Stimulated activated CD4-positive, alpha-beta T cell treated with anti-CD3 and anti-CD28 coated beads, Interleukin-4, amount 100 ng/mL, for 48 hours (primary cell): Measurements from ENCODE around the gene NME4.
A peak's percentile ranks its signal among the peaks of the same experiment; 100 is the strongest.

Source experiments
- DNase-seq, 2 donors: peaks; one replicate each; pipeline ENCODE4 v3.0.0-alpha.2; 2020; ENCODE audit warnings: low read depth in 2 of 2

The NME4 gene

DNA sequence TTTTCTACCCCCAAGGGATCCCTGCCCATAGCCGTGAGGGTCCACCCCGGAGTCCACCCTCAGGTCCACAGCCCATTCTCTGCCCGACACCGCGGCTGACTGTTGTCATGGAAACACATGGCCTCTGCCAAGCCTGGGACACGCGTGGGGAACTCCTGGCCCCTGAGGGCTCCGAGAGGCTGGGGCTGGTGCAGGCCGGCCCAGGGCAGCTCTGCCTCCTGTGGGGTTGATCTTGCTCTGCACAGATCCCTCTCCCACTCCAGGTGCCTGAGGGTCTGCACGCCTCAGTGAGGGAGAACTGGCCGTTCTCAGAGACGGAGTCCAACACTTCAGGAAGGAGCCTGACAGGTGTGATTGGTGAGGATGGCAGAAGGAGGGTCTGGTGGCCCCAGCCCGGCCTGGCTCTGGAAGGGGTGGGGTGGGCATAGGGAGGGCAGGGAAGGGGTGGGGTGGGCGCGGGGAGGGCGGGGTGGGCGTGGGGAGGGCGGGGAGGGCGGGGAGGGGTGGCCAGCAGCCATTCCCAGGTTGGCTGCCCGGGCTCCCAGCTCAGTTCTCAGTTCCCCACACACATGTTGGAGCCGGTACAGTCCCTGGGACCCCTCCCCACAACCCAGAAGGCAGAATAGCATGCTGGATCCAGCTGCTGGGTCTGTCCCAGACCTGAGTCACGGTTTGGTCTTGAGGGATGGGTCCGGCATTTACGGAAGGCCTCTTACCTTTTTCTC is 33.1 kb upstream of the NME4 start:
- no peak for DNase-seq

DNA sequence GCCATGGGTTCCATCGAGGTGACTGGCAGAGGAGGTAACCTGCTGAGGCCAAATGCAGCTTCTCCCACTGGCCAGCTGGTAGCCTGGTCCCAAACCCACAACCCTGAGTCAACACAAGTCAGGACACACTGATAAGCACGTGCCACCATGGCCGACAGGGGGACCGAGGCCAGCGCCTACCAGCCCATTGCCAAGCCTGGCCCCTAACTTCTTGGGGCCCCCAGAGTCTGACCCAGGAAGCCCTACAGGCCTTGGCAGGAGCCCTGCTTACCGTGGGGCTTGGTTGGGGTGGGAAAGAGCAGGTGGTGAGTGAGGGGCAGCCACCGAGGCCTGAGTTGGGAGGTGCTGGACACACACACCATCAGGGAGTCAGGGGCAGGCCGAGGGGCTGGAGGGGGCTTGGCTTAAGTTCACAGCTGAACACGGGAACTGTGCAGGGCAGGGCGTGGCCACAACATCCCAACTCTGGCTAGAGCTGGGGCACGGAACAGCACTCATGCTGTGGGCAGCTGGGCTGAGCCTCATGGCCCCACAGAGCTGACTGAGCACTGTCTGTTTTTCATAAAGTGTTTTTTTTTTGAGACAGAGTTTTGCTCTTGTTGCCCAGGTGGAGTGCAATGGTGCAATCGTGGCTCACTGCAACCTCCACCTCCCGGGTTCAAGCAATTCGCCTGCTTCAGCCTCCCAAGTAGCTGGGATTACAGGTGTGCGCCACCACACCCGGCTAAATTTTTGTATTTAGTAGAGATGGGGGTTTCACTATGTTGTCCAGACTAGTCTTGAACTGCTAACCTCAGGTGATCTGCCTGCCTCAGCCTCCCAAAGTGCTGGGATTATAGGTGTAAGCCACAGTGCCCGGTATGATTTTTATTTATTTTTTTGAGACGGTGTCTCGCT is 32.2 kb upstream of the NME4 start:
- no peak for DNase-seq

- no peak for DNase-seq
These were observed 30.5 kb upstream of the NME4 start for GRCh38 chr16:366476-366875.

- DNase-seq: no peak
These were observed 29.6 kb upstream of the NME4 start for GRCh38 chr16:367333-367903.

- no peak for DNase-seq
These were observed 28.4 kb upstream of the NME4 start for GRCh38 chr16:368388-369158.

DNA sequence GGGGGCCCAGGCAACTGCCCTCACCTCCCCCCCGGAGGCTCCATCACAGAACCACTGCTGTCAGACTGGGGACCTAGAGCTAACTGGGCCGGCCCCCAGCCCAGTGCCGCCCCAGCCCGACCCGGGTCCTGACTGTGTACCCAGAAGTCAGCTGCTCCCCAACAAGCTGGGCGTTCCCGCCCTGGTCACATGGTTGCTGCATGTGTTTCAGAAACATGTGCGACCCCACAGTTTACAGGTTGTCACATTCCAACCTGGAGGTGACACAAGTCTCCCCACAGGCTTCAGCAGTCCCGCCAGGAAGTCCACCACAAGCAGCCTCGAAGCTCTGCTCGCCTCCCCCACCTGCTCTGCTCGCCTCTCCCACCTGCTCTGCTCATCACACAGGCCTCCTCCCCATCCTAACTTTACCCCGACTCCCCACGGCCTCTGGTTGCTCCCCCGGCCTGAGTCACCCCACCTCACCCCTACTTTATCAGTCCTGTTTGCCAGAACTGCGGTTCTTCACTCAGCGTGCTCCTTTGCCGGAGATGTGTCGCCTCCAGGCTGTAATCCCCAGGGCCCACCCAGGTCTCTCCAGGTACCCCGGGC is 27.6 kb upstream of the NME4 start:
- no peak for DNase-seq

DNA sequence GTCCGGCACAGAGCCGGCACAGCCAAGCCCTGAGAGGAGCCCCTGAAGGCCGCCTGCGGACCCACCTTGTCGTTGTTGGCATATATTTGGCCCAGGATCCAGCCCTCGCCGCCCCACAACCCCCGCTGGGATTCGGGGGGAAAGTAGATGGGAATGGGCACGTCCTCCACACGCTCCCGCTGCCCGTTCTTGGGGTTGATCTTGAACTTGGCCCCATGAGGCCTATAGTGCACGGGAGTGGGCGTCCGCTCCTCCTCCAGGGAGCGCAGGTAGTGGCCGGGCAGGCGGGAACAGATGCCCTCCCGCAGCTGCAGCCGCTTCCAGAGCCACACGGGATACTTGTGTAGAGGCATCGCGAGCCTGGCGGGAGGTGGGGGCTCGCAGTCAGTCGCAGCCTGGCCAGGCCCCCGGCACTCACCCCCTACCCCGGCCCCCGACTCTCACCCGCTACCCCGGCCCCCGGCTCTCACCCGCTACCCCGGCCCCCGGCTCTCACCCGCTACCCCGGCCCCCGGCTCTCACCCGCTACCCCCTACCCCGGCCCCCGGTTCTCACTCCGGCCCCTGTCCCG is 27.0 kb upstream of the NME4 start:
- DNase-seq: no peak

DNA sequence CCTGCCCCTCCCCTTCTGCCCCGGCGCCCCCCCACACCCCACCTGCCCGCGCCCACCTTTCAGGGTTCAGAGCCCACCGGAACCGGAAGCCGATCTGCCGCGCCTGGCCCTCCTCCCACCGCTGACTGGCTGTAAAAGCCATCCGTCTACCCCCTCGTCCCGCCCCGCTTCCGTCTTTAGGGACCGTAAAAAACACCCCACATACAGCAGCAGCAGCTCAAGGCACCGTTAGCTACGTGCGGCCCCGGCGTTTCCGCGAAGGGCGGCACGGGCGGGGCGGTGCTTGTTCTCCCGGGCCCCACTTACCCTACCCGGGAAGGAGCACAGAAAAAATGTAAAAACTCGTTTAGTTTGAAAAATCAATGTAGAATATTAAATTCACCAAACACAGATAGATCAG is 26.6 kb upstream of the NME4 start, which contains the start of gene MRPL28:
Gene MRPL28 (minus strand): TSS at position 96 of the 400 bp plus-strand sequence. CDS start 320 bp downstream, outside the sequence.
- DNase-seq: peak; percentile 92

DNA sequence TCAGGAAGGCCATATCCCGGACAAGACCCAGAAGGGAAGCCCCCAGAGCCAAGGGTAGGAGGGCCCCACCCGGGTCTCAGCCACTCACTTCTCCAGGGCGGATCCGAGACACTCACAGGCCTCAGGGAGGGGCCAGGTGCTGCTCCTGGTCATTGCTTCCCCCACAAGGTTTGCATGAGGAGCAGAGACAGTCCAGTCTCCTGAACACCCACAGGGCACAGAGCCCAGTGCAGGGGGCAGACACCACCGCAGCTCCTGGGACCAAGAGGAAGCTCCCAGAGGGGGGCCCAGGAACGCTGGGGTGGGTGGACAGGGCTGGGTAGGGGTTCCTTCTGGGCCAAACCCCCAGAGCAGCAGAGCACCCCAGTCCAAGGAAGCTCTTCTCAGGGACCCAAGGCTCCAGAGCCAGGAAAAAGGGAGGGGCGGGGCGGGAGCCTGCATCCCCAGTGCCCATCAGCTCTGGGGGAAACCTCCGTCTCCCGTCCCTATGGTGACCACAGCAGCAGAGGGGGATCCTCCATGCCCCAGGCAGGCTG is 26.0 kb upstream of the NME4 start:
- no peak for DNase-seq

- DNase-seq: no peak
These were observed 25.3 kb upstream of the NME4 start for GRCh38 chr16:371515-372301.

GRCh38 chr16:372302-372983 is 24.6 kb upstream of the NME4 start:
- DNase-seq: no peak

DNA sequence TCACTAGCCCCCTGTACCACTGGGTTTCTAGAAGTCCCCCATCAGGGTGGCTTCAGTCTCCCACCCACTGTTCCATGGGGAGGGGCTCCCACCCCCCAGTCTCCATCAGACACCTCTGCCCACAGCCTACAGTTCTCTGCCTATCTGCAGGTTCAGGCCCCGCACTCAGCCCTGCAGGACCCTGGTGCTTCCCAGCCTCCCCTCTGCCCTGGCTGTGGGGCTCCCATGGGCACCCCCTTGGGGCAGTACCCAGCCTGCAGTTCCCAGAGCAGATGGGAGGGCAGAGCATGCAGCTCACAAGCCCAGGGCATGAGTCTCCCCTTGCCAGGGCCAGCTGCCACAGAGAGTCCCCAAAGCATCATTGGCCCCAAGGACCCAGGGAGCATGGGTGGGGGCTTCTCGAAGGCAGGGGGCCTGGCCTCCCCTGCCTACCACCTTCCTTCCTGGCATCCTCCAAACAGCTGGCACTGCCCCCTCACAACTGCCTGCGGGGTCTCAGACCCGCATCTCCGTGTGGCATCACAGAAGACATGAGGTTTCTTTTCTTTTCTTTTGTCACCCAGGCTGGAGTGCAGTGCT is 23.9 kb upstream of the NME4 start:
- DNase-seq: no peak

- no peak for DNase-seq
These were observed 23.0 kb upstream of the NME4 start for GRCh38 chr16:373848-374615.

- DNase-seq: no peak
These were observed 22.4 kb upstream of the NME4 start for GRCh38 chr16:374616-374926.

- DNase-seq: no peak
These were observed 21.8 kb upstream of the NME4 start for GRCh38 chr16:375212-375611.

DNA sequence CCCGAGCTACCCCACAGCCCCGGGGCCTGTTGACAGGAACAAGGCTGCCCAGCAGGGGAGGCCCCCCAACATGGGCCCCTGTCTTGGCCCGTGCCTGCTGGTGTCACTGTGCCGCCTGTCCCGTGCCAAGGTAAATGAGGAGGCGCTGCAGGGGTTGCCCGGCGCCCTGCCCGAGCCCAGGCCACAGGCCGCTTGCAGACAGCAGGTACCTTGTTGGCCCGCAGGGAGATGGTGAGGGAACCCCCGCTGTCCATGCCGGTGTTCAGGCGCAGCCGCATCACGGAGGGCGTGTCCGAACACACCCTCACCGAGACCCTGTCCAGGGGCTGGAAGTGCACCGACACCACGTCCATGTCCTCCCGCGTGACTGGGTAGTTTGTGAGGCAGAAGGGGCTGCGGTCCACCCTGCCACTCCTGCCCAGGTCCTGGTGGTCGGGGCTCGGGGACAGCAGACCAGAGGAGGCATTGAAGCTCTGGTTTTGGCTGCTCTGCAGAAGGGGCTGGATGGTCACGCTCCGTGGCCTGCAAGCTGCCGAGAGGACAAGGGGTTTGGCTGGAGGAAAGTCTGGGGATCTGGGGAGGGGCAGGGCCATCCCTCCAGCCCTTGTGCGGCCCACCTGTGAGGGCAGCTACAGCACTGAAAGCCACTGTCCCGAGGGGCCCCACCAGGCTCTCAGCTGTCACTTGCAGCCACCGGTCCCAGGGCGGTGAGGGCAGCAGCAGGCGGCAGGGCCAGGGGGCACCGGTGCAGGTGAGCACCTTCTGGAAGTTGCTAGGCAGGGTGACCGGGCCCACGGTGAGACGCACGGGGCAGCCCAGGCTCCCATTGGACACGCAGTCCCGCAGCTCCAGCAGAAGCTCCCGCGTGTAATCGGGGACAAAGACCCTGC is 20.8 kb upstream of the NME4 start:
- no peak for DNase-seq

DNA sequence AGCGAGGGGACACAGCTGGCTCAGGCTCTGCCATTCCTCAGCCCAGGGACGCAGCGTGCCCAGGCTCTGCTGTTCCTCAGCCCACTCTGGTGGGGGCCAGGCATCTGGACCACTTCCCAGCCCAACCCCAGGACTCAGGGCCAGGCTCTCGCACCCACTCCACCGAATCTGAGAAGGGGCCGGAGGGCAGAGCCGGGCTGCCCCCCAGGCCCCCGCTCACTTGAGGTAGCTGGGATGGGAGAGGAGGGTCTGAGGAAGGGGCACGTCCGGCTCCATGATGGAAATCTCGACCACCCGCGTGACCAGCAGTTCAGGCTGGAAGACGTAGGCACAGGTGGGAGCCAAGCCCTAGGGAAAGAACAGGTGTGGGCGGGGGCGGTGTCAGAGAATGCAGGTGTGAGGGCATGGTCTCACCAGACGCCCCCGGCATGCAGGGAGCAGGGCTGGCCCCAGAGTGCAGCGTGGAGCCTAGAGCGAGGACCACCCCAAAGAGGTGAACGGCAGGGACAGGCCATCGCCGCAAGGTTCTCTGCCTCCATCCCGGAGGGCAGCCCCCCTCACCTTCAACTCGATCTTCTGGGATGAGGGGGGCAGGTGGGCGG is 20.1 kb upstream of the NME4 start:
- no peak for DNase-seq
